Mesenchymal stem cell (in vitro differentiated cells and primary cell): ENCODE results near the gene MAP4K2.
A peak's percentile ranks its signal among the peaks of the same experiment; 100 is the strongest.

Experiments used
- DNase-seq: peaks from one replicate; pipeline ENCODE4 v3.0.0-alpha.2; 2013
- H2AFZ ChIP-seq: one replicate; pipeline ENCODE4 v1.6.1; 2013; ENCODE audit warnings: low read depth, mild to moderate bottlenecking, control low read depth, inconsistent platforms, low read length, moderate library complexity
- H2AK5ac ChIP-seq: 2 replicates; pipeline ENCODE4 v1.6.1; 2013; ENCODE audit warnings: low read length, moderate library complexity, mild to moderate bottlenecking, inconsistent platforms; ENCODE audit not compliant: severe bottlenecking
- H2BK120ac ChIP-seq: one replicate; pipeline ENCODE4 v1.6.1; 2013; ENCODE audit warnings: low read depth, mild to moderate bottlenecking, inconsistent platforms, low read length, moderate library complexity
- H2BK12ac ChIP-seq, 2 experiments: one replicate each; pipeline ENCODE4 v1.6.1; 2013; ENCODE audit warnings: inconsistent platforms in 2 of 2, low read length in 2 of 2, mild to moderate bottlenecking in 2 of 2, moderate library complexity in 2 of 2, control low read depth in 1 of 2
- H2BK15ac ChIP-seq: one replicate; pipeline ENCODE4 v1.6.1; 2013; ENCODE audit warnings: mild to moderate bottlenecking, low read depth, inconsistent platforms; ENCODE audit not compliant: poor library complexity, severe bottlenecking
- H2BK5ac ChIP-seq: 2 replicates; pipeline ENCODE4 v1.6.1; 2013; ENCODE audit warnings: low read depth, mild to moderate bottlenecking, low read length, control low read depth, inconsistent platforms; ENCODE audit not compliant: poor library complexity, severe bottlenecking
- H3K14ac ChIP-seq, 2 experiments: one replicate each; pipeline ENCODE4 v1.6.1; 2013; ENCODE audit warnings: inconsistent platforms in 2 of 2, low read length in 2 of 2, control low read depth in 1 of 2, mild to moderate bottlenecking in 1 of 2, moderate library complexity in 1 of 2
- H3K18ac ChIP-seq, 2 experiments: one replicate each; pipeline ENCODE4 v1.6.1; 2013; ENCODE audit warnings: inconsistent platforms in 2 of 2, low read length in 2 of 2, control low read depth in 1 of 2, low read depth in 1 of 2, mild to moderate bottlenecking in 1 of 2
- H3K23ac ChIP-seq, 2 experiments: one replicate each; pipeline ENCODE4 v1.6.1; 2013; ENCODE audit warnings: inconsistent platforms in 2 of 2, low read length in 2 of 2, mild to moderate bottlenecking in 2 of 2, moderate library complexity in 2 of 2, control low read depth in 1 of 2
- H3K27ac ChIP-seq: 2 replicates; pipeline ENCODE4 v1.5.1; 2013; ENCODE audit warnings: mild to moderate bottlenecking, moderate library complexity, low read length, control low read depth, inconsistent platforms; ENCODE audit not compliant: poor library complexity, severe bottlenecking
- H3K27me3 ChIP-seq, 2 experiments: 2 replicates each; pipeline versions ENCODE4 v1.6.1 to v1.7.0; 2013; ENCODE audit warnings: low read length in 2 of 2, mild to moderate bottlenecking in 2 of 2, moderate library complexity in 2 of 2, control low read depth in 1 of 2, inconsistent platforms in 1 of 2; ENCODE audit not compliant: control insufficient read depth in 1 of 2, insufficient read depth in 1 of 2
- H3K36me3 ChIP-seq, 2 experiments: 2 replicates each; pipeline versions ENCODE4 v1.6.1 to v1.7.0; 2013; ENCODE audit warnings: low read length in 2 of 2, control low read depth in 1 of 2, inconsistent platforms in 1 of 2, low read depth in 1 of 2, mild to moderate bottlenecking in 1 of 2; ENCODE audit not compliant: insufficient read depth in 2 of 2, control insufficient read depth in 1 of 2
- H3K4ac ChIP-seq, 2 experiments: one replicate each; pipeline ENCODE4 v1.6.1; 2013; ENCODE audit warnings: inconsistent platforms in 2 of 2, low read length in 2 of 2, mild to moderate bottlenecking in 2 of 2, moderate library complexity in 2 of 2, control low read depth in 1 of 2, low read depth in 1 of 2
- H3K4me1 ChIP-seq: 2 replicates; pipeline ENCODE4 v1.6.1; 2013; ENCODE audit warnings: low read depth, low read length, control low read depth; ENCODE audit not compliant: control insufficient read depth, insufficient read depth
- H3K4me2 ChIP-seq: 2 replicates; pipeline ENCODE4 v1.6.1; 2013; ENCODE audit warnings: low read length, mild to moderate bottlenecking, inconsistent platforms; ENCODE audit not compliant: poor library complexity, severe bottlenecking
- H3K4me3 ChIP-seq, 2 experiments: 2 replicates each; pipeline versions ENCODE4 v1.5.1 to v1.7.0; 2013; ENCODE audit warnings: low read length in 2 of 2, mild to moderate bottlenecking in 2 of 2, control low read depth in 1 of 2, low read depth in 1 of 2; ENCODE audit not compliant: insufficient read depth in 1 of 2
- H3K79me1 ChIP-seq: replicated peaks from 2 replicates; pipeline ENCODE4 v1.6.1; 2013; ENCODE audit warnings: mild to moderate bottlenecking, control low read depth, low read length, inconsistent platforms; ENCODE audit not compliant: poor library complexity, severe bottlenecking
- H3K9ac ChIP-seq: 2 replicates; pipeline ENCODE4 v1.7.0; 2013; ENCODE audit warnings: mild to moderate bottlenecking, low read length, moderate library complexity
- H3K9me3 ChIP-seq: 2 replicates; pipeline ENCODE4 v1.7.0; 2013; ENCODE audit warnings: mild to moderate bottlenecking, low read length; ENCODE audit not compliant: control insufficient read depth
- H4K8ac ChIP-seq: one replicate; pipeline ENCODE4 v1.6.1; 2013; ENCODE audit warnings: inconsistent platforms, mild to moderate bottlenecking, low read length, moderate library complexity
- H4K91ac ChIP-seq: one replicate; pipeline ENCODE4 v1.6.1; 2013; ENCODE audit warnings: mild to moderate bottlenecking, low read length, inconsistent platforms
- WGBS: methylation state at CpG from one replicate; pipeline ENCODE4 v1.1.7; 2013; ENCODE audit warnings: mixed read lengths; 5-methylcytosine and 5-hydroxymethylcytosine counted together

MAP4K2 gene

DNA sequence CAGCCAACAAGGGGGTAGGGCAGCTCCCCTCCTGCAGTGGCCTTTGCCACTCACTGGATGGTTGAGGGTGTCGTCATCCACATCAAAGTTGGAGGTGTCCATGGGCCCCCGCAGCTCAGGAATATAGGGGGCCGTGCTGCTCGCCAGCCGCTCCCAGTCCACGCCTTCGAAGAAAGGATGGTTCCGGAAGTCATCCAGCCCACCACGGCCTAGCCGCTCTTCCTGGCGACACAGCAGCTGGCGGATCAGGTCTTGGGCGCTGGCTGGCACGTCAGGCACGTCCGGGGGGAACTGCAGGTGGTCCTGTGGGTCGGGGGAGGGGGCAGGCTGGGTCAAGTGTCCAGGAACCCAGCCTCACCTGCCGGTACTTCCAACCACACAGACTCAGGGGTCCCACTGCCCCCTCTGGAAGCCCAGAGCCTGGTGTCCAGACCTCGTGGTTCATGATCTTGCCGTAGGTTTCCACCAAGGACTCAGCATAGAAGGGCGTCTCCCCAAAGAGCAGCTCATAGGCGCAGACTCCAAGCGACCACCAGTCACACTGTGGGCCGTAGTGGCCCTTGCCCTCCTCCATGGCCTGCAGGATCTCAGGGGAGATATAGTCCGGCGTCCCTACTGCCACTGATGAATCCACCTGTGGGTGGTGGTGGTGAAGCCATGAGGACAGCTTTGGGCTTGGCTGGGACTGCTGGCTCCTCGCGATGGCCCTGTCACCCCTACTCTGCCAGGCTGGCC lies 35.8 kb upstream of the MAP4K2 start:
- Histone ChIP-seq H3K27ac (no peak overlapping the region), H2AK5ac (no peak overlapping the region), H3K36me3 (peaks cover 0 to 43% of the 10 kb centered on the region in 2 experiments), H3K23ac (no peak overlapping the region), H2BK5ac (no peak overlapping the region), H3K14ac (no peak overlapping the region), H2BK120ac (no peak overlapping the region), H4K8ac (no peak overlapping the region), H3K79me1 (peaks cover 3% of the 10 kb centered on the region), H3K18ac (no peak overlapping the region), H2BK15ac (peak overlapping the region; percentile 7), H3K9ac (no peak overlapping the region), H3K9me3 (no peaks in the 10 kb centered on the region), H3K27me3 (peaks cover 0 to under 1% of the 10 kb centered on the region in 2 experiments), H3K4ac (no peak overlapping the region), H3K4me3 (no peak overlapping the region), H2BK12ac (no peak overlapping the region), H3K4me2 (no peak overlapping the region), H4K91ac (no peak overlapping the region), H2AFZ (no peak overlapping the region), H3K4me1 (peaks cover 33% of the 10 kb centered on the region)
- 95% methylated on average over 28 of the region's 28 CpGs for WGBS
- no peak for DNase-seq

DNA sequence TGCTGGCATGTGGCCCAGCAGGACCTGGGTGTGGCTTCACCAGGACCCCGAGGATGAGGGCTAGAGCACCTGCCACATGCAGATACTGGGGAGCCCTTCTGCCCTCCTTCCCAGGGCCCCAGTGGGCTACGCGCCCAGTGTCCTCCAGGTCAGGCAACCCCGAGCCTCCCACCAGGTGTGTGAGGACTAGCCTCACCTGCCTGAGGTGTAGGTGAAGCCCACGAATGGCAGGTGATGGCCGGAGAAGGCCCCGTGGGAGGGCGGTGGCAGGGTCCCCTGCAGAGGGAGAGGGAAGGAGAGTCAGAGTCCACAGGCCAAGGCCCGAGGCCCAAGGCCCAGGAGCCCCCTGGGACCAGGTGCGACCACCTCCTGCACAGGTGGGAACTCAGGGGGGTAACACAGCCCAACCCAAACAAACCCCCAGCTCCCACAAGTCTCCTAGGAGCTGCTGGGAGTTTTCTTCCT lies 34.9 kb upstream of the MAP4K2 start:
- no peak overlapping the region for H2BK120ac ChIP-seq
- H4K91ac ChIP-seq, result no peak overlapping the region
- peaks cover 0 to 3% of the 10 kb centered on the region in 2 experiments for H3K27me3 ChIP-seq
- H2AK5ac ChIP-seq, result no peak overlapping the region
- H3K4me1 ChIP-seq, result peaks cover 24% of the 10 kb centered on the region
- H4K8ac ChIP-seq, result no peak overlapping the region
- no peak overlapping the region for H3K14ac ChIP-seq
- H3K23ac ChIP-seq, result no peak overlapping the region
- no peak overlapping the region for H3K27ac ChIP-seq
- DNase-seq, result no peak
- peaks cover 0 to 51% of the 10 kb centered on the region in 2 experiments for H3K36me3 ChIP-seq
- no peaks in the 10 kb centered on the region for H3K79me1 ChIP-seq
- no peak overlapping the region for H3K4me3 ChIP-seq
- H3K4ac ChIP-seq, result no peak overlapping the region
- WGBS, result 94% methylated on average over 8 of the region's 10 CpGs
- no peak overlapping the region for H2BK5ac ChIP-seq
- no peak overlapping the region for H2BK15ac ChIP-seq
- H3K4me2 ChIP-seq, result no peak overlapping the region
- H2AFZ ChIP-seq, result no peak overlapping the region
- no peaks in the 10 kb centered on the region for H3K9me3 ChIP-seq
- H3K9ac ChIP-seq, result no peak overlapping the region
- H2BK12ac ChIP-seq, result no peak overlapping the region
- no peak overlapping the region for H3K18ac ChIP-seq

DNA sequence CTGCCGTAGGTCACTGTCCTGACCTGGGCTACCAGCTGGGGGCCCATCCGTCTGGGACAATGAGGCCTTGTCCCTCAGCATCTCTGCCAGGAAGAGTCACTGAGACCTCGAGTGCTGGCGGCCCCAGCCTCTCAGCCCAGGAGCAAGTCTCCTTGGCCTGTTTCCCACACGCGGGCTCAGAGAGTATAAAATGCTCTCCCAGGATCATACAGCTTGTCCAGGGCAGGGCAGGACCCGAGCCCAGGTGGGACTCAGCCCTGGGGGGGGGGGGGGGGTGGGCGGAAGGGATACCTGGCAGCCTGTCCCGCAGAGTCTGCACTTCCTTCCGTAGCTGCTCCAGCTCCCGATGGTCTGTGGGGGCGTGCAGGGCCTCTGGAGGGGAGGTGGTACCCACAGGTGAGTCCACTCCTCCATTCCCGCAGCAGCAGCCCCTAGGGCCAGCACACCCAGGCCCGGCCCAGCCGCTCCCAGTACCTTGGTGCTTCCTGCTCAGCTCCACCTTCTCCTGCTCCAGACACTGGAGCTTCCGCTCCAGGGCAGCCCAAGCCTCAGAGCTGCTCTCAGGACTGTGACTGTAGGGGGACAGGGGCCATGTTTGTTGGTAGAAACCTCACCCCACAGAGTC lies 33.5 kb upstream of the MAP4K2 start:
- 95% methylated on average over 11 of the region's 16 CpGs for WGBS
- Histone ChIP-seq H3K4me3 (no peak overlapping the region), H2BK5ac (no peak overlapping the region), H3K4me1 (peaks cover 15% of the 10 kb centered on the region), H2AK5ac (no peak overlapping the region), H2AFZ (no peak overlapping the region), H3K4me2 (no peak overlapping the region), H3K36me3 (peaks cover 0 to 64% of the 10 kb centered on the region in 2 experiments), H4K8ac (no peak overlapping the region), H3K9ac (no peak overlapping the region), H3K23ac (no peak overlapping the region), H2BK15ac (no peak overlapping the region), H3K79me1 (no peaks in the 10 kb centered on the region), H3K18ac (no peak overlapping the region), H4K91ac (no peak overlapping the region), H2BK120ac (no peak overlapping the region), H3K27me3 (peaks cover 0 to 3% of the 10 kb centered on the region in 2 experiments), H3K4ac (no peak overlapping the region), H3K27ac (no peak overlapping the region), H3K14ac (no peak overlapping the region), H3K9me3 (no peaks in the 10 kb centered on the region), H2BK12ac (no peak overlapping the region)
- DNase-seq, result no peak

DNA sequence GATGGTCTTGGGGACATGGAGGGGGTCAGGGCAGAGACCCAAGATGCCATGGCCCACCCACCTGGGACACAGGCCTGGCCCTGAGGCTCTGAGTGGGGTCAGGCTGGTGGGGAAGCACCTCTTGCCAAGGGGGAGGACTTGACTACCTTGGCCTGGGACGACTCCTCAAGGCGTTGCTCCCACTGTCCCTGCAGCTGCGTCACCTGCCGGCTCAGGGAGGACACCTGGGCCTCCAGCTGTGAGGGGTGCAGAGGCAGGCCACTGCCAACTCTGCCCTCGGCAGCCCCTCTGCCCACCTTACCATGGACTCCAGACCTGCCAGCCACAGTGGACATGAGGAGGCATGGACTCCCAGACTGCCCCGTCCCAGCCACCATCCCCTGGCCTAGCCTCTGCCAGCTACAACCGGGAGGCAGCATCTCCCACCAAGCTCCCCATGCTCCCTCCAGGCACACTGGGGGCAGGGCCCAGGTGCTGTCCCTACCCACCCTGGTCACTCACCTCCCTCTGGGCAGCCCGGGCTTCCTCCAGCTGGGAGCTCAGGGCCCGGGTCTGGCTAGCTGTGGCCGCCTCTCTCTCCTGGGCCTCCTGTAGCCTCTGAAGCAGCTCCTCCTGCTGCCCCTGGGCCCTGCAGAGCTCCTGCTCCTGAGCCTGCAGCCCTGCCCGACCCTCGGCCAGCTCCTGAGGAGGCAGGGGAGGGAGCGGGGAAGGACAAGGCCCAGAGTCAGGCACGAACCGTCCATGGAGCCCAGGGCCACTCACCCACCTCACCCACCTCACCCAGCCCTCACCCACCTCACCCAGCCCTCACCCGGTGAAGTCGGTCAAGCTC lies 32.8 kb upstream of the MAP4K2 start:
- Histone ChIP-seq H2BK5ac (no peak overlapping the region), H3K4me2 (no peak overlapping the region), H3K14ac (no peak overlapping the region), H3K27me3 (peaks cover 0 to 3% of the 10 kb centered on the region in 2 experiments), H2BK120ac (no peak overlapping the region), H3K4me3 (no peak overlapping the region), H3K9ac (no peak overlapping the region), H3K36me3 (peaks cover 0 to 69% of the 10 kb centered on the region in 2 experiments), H3K18ac (no peak overlapping the region), H3K79me1 (no peaks in the 10 kb centered on the region), H2AFZ (no peak overlapping the region), H3K4me1 (peaks cover 15% of the 10 kb centered on the region), H4K91ac (no peak overlapping the region), H2BK15ac (no peak overlapping the region), H3K9me3 (no peaks in the 10 kb centered on the region), H2AK5ac (peak overlapping the region; percentile 55), H2BK12ac (no peak overlapping the region), H4K8ac (no peak overlapping the region), H3K23ac (no peak overlapping the region), H3K27ac (no peak overlapping the region), H3K4ac (no peak overlapping the region)
- WGBS, result 92% methylated on average over 17 of the region's 17 CpGs
- DNase-seq, result no peak
